ENCODE measurements around the gene DONSON. TPM values are rescaled to one million over a fixed set of nuclear protein-coding genes. Genes with fewer than 3 reads are reported as not detected.

The DONSON gene
- total and polyA plus RNA-seq, 9 of the 15 experiments (the other 6 are each of a cell fraction or from before 2014, with no cell fraction given): 26.7 to 124 (median 62.6) TPM

DNA sequence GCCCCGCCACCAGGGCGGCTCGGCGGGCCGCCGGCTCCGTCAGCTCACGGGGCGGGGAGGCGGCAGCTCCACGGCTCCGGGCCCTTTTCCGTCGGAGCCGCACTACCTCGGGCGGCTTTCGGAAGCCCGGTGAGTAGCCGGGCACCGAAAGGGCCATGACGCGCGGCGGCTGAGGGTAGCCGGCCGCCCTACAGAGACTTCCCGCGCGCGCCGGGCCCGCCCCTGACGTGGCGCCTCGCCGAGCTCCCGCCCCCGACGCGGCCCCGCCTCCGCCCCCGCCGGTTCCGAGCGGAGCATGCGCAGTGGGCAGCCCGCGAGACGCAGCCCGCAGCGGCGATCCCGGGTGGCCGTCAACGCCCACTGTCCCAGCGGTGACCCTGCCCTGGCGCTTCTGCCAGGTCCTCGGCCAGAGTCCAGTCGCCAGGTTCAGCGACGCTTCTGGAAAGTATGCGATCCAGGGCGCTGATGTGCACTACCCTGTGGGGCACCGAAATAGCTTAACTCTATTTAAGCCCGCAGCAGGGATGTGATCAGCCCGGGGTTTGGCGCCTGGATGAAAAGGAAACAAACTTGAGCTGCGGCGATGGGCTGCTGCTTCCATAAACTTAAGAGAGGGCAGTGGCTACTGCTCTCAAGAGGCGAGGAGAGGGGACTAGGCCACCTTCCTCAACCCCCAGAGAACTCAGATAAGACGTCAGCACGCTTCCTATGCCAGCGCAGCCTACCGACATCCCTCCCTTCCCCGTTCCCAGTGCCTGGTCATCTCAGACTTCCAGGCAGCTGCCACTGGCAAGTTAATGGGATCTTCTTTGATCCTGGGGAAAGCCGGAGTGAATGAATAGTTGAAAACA lies at the start of gene DONSON (continued):
- TF ChIP-seq, protein P1, sequence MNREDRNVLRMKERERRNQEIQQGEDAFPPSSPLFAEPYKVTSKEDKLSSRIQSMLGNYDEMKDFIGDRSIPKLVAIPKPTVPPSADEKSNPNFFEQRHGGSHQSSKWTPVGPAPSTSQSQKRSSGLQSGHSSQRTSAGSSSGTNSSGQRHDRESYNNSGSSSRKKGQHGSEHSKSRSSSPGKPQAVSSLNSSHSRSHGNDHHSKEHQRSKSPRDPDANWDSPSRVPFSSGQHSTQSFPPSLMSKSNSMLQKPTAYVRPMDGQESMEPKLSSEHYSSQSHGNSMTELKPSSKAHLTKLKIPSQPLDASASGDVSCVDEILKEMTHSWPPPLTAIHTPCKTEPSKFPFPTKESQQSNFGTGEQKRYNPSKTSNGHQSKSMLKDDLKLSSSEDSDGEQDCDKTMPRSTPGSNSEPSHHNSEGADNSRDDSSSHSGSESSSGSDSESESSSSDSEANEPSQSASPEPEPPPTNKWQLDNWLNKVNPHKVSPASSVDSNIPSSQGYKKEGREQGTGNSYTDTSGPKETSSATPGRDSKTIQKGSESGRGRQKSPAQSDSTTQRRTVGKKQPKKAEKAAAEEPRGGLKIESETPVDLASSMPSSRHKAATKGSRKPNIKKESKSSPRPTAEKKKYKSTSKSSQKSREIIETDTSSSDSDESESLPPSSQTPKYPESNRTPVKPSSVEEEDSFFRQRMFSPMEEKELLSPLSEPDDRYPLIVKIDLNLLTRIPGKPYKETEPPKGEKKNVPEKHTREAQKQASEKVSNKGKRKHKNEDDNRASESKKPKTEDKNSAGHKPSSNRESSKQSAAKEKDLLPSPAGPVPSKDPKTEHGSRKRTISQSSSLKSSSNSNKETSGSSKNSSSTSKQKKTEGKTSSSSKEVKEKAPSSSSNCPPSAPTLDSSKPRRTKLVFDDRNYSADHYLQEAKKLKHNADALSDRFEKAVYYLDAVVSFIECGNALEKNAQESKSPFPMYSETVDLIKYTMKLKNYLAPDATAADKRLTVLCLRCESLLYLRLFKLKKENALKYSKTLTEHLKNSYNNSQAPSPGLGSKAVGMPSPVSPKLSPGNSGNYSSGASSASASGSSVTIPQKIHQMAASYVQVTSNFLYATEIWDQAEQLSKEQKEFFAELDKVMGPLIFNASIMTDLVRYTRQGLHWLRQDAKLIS (CRISPR knock-in tag; IDR thresholded peaks at IDR 0.05): peak; percentile 35; the same call in 1 of the 2 replicates
- no peak for TF ChIP-seq MCM5 (IDR thresholded peaks at IDR 0.05; ENCODE audit: low read depth)
- TF ChIP-seq ATF7 (IDR thresholded peaks at IDR 0.05): peak; percentile 77; the same call in 1 of the 2 replicates
- no peak for TF ChIP-seq ZBTB43 (CRISPR knock-in tag; IDR thresholded peaks at IDR 0.05)
- peak; percentile 40 to 42; a peak in 2 of 4 replicates for TF ChIP-seq SIN3A (IDR thresholded peaks at IDR 0.05; ENCODE audit: borderline replicate concordance in 2 of 2, control insufficient read depth in 1 of 2, low read depth in 2 of 2, low read length in 2 of 2)
- 0 out of 2 replicates have a peak, but pooled peaks have one; percentile 50 for TF ChIP-seq ZSCAN29 (IDR thresholded peaks at IDR 0.05)
- 0 out of 2 replicates have a peak, but pooled peaks have one; percentile 11 for TF ChIP-seq ZNF324 (CRISPR knock-in tag; IDR thresholded peaks at IDR 0.05)
- TF ChIP-seq HCFC1 (IDR thresholded peaks at IDR 0.05; ENCODE audit: low read depth, low read length): 0 out of 2 replicates have a peak, but pooled peaks have one; percentile 4
- TF ChIP-seq TBP (optimal IDR thresholded peaks at IDR 0.05; ENCODE audit: low read depth, low read length): peak; percentile 74
- no peak for TF ChIP-seq ZNF696 (CRISPR knock-in tag; conservative IDR thresholded peaks at IDR 0.05)
- 0 out of 2 replicates have a peak, but pooled peaks have one; percentile 42 for TF ChIP-seq RUNX1 (IDR thresholded peaks at IDR 0.05; ENCODE audit: low read depth)
- TF ChIP-seq FOSL1 (tag; conservative IDR thresholded peaks at IDR 0.05): peak; percentile 59; the same call in 1 of the 2 replicates
- 0 out of 2 replicates have a peak, but pooled peaks have one; percentile 4 for TF ChIP-seq MECOM (CRISPR knock-in tag; IDR thresholded peaks at IDR 0.05)
- TF ChIP-seq ZBTB7A (IDR thresholded peaks at IDR 0.05; ENCODE audit: borderline replicate concordance, control insufficient read depth, low read depth, low read length): peak; percentile 87
- TF ChIP-seq RBBP5 (IDR thresholded peaks at IDR 0.05; ENCODE audit: borderline replicate concordance, insufficient read depth, low read length, poor library complexity, severe bottlenecking): peak; percentile 49
- no peak for TF ChIP-seq BRCA1 (IDR thresholded peaks at IDR 0.05)
- no peak for TF ChIP-seq BRCA1 (CRISPR knock-in tag; IDR thresholded peaks at IDR 0.05)
- peak; percentile 43; the same call in 1 of the 2 replicates for TF ChIP-seq HDAC2 (IDR thresholded peaks at IDR 0.05)
- peak; percentile 45; the same call in 1 of the 2 replicates for TF ChIP-seq SP1 (CRISPR knock-in tag; IDR thresholded peaks at IDR 0.05)
